HG03442 (cell line): Measurements from ENCODE around the gene MKNK2.
A peak's percentile ranks its signal among the peaks of the same experiment; 100 is the strongest.
"Not testable (repeated sequence)": the region's sequence is repeated elsewhere in the genome, so short reads cannot be mapped to it uniquely, and the experiment has no call there.

ENCODE experiments used
- ATAC-seq: cut with Tn5 transposase; IDR thresholded peaks from one replicate; pipeline ENCODE4 v1.9.1; 2021; ENCODE audit warnings: mild to moderate bottlenecking, moderate library complexity; ENCODE audit not compliant: unreplicated experiment

The MKNK2 gene

DNA sequence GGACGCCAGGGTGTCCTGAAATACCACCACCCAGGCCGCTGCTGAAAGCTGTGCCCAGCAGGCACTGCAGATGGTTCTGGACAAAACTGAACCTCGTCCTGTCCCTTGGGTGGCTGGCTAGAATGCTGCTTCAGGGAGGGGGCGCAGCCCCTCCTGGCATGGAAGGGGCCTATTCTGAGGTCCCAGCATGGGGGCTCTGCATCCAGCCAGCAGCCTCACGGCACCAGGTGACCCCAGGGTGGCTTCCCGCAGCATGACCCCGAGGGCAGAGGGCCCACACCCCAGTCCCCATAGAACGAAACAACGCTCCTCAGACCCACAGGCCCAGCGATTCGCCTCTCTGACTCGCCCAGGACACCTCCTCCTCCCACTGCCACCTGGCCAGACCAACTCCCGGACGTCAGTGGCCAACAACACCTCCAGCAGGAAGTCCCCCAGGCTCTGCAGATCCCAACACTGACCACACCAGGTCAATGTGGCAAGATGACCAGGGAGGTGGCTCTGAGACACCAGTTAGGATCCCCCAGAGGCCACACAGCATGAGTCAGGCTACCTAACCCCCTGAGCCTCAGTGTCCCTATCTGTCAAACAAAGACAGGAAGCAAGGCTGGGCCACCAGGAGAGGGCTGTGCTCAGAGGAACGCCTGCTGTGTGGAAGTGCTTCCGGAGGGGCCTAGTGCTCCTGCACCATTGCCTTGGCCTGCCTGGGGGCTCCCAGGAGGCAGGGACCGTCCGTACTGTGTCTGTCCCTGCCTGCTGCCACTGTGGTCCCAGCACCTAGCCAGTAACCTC, 6.1 kb downstream of the MKNK2 start:
- ATAC-seq: no peak

DNA sequence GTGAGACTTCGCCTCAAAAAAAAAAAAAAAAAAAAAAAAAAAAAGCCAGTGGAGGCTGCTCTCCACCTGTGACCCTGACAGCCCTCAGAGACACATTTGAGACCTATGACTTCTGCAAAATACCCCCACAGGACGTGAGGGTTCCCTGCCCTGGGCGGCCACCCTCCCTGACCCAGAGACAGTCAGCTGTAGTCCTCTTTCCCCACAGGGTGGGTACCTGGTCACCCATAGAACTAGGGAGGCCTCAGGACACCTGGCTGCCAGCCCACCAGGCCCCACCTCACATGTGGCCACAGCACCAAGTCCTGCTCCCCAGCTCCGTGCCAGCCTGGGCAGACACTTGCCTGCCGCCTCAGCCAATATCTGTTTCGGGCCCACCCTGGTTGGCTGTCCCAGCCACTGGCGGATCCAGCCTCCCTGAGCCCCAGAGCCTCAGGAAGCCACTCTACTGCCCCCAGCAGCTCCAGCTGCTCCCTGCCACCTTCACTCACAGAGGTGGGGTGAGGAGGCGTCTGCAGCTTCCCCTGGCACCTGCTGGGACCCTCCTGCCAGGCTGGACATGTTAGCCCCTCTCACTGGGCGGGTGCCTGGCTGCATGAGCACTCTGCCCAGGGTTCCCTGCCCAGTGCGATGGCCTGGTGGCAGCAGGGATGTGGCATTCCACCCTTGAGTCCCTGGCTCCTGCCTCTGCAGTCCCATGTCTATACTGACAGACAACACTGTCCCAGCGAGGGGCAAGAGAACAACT, 6.9 kb downstream of the MKNK2 start:
- ATAC-seq: no peak

DNA sequence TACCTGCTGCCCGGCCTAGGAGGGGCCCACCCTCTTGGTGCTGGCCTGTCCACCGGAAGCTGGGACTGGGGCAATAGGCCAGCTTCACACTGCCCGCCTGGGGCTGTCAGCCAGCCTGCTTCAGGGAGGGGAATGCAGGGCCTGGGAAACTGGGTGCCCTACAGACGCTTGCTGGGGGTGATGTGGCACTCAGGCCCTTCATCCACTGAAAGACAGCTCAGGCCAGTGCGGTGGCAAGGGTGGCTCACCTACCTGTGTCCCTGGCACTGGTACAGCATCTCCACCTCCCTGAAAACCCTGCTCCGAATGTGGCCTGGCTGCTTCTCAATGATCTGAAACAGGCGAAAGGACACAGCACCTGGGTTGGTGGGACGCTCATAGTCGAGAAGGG, 7.8 kb downstream of the MKNK2 start:
- no peak for ATAC-seq

DNA sequence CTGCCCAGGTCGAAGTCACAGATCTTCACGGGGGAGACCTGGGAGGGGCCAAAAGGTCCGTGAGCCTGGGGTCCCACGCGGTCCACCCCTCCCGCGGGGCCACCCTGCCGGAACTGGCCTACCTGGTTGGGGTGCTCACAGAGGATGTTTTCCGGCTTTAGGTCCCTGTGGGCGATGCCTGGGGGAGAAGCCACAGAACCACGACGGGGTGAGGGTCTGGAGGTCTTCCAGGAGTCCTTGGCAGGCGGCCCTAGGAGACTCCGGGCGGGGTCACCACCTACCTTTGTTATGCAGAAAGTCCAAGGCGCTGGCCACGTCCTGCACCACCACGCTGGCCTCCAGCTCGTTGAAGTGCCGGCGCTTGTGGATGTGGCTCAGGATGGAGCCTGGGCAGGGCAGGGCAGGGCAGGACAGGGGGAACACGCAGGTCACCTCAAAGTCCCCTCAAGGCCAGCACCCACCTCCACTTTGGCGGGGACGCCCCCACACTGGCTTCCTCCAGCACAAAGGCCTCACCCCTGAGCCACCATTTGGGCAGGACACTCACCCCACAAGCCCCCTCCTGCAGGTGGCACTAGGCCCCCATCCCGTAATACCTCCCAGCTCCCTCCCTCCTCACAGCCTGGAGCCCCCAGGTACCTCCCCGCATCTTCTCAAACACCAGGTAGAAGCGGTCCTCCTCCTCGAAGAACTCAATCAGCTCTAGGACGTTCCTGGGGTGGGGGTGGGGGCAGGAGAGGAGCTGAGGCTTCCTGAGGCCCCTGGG, 8.4 kb downstream of the MKNK2 start:
- no peak for ATAC-seq

DNA sequence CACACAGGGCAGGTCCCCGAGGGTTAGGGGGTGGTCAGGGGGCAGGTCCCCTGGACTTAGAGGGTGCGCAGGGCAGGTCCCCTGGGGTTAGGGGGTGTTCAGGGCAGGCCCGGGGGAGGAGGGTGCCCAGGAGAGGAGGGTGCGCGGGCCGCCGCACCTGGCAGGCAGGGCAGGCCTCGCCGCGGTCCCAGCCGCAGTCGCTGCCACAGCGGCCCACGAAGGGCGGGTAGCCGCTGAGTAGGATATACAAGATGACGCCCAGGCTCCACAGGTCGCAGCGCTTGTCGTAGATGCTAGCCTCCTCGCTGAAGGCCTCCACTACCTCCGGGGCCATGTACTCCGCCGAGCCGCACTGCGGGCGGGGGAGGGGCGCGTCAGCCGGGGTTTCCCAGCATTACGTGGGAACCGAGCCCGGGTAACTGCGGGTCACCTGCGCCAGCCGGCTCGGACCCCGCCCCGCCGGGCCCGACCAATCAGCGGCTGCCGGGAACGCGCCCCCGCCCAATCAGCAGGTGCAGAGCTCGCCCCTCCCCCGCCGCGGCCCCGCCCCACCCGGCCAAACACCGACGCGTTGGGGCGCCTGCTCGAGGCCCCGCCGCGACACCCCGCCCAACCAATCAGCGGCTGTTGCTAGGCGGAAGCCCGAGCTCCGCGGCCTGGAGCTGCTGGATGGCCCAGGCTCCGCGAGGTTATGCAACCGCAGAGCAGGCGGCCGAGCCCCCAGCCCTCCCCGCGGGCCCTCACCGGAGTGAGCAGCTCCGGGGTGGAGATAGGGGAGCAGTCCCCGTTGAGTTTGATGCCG, 9.2 kb downstream of the MKNK2 start:
- ATAC-seq: peak; percentile 55

DNA sequence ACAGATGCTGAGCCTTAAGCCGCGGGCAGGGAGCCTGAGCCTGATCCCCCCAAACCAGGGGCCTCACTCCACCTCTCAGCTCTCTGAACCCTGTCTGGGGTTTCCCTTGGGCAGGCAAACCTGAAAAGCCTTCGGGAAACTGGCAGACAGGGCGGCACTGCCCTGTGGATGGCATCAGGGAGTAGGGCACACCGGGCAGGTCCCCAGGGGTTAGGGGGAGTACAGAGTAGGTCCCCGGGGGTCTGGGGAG, 9.7 kb downstream of the MKNK2 start:
- ATAC-seq: no peak

DNA sequence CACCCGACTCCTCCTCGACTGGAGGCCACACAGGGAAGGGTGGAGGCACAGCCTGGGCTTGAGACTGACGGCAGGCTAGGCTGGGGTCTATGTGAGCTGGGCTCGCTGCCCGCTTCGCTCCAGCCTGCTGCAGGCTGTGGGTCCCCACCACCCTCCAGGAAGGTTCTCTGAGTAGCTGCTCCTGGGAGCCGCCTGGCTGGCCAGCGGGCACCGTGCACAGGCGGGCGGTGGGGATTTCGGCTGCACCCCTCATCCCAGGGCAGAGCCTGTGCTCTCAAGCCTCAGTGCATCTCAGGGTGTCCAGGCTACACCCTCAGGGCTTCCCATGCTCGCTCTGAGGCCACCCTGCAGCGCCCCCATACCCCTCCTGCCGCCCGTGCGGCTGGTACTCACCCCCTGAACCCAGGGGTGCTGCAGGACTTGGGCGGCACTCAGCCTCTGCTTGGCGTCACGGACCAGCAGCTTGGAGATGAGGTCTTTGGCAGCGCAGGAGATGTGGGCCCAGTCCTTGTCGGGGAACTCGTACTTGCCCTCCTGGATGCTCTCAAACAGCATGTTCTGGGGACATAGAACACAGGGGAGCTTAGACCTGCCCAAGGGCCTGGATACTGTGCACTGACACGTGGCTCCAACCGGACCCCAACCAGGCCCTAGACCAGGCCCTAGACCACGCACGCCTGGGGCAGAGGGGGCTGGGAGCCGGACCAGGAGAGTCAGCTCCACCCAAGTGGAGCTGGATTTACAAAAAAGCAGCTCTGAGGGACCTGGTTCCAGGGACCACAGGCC, 10.2 kb downstream of the MKNK2 start:
- ATAC-seq: no peak

DNA sequence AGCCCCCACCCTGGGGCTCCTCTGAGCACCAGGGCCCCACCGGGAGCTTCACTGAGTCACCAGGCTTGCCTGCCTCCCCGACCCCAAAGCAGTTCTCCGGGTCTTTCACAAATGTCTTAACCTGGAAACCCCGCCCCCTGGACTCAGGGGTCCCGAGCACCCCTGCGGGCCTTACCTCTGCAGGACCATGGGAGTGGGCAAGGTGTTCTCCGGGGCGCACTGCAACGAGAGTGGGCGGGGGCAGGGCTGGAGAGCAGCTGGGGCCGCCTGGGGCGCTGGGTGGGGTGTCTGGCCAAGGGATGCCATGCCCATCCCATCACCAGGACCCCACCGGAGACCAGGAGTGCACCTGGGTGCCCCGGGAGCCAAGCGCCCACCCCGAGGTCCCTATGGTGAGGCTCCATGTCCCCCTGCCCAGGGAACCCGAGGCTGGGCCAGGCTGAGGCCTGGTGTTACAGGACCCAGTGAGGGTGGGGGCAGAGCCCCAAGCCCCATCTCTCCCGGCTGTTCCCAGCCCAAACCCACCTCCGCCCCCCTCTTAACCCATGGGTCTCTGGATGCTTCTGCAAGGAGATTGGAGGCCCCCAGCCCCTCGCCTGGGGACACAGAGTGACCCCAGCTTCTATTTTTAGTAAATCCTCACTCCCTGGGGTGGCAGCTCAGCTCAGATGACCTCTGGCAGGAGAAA, 10.9 kb downstream of the MKNK2 start:
- ATAC-seq: no peak

DNA sequence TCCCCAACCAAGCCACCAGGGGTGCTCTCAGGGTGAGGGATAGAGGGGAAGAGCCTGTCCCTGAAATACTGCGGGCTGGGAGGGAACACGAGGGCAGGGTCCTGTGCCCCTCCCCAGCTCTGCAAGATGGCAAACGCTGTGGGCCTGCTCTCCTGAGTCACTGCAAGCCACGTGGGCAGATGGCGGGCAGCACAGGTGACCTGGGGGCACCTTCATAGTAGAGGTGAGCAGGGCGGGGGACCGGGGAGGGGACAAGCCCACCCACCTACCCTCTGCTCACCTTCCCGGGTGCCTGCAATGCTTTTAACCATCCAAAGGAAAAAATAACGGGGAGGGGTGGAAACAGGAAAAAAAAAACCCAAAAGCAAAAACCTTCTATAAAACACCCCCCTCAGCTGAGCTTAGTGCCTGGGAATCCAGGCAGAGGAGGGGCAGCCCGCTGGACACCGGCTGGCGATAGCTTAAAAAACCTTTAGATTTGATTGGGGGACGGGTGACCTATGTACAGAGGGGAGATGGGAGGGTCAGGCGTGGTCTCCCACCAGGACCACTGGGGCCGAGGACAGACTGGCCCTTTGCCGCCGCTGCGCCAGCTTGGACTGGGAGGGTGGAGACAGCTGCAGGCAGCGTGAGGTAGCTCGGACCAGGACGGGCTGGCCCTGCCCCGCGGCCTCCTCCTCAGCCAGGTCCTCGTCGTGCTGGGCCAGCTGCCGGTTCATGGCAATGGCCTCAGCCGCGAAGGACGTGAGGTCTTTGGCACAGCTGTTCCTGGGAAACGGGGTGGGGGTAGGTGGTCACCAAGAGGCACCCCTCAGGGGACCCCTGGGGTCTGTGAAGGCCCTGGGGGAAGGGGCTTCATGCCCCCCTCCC, 11.7 kb downstream of the MKNK2 start:
- ATAC-seq: no peak

DNA sequence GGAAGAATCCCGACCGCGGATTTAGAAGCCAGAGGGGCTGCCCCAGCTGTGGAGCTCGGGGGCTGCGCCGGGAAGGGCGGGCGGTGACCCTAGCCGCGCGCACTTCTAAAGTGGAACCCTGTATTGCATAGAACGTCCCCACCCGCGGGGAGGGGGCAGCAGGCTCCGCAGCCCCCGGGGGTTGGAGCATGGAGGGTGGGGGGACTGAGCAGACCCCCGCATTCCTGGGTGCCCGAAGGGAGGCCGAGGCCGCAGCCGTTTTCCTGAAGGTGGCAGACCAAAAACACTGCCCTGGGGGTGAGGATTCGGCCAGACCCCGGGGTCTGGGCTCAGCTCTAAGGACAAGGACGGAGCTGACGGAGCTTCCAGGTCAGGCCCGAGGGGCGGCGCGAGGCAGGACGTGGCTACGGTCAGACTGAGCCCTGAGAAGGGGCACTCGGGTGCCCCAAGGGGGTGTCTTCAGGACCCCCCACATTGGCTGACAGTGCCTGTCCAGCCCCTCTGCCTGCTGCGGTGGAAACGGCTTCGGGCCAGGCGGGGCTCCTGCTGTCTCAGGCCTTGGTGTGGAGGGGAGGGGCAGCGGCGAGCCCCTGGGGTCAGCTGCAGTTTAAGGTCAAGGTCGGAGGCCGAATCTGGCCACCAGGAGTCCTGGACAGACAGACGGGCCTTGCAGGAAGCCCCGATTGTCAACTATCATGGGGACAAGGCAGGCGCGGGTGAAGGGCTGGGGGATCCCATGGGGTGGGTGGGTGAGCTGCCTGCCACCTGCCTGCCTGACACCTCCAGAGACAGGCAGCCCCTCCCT, 12.6 kb downstream of the MKNK2 start:
- no peak for ATAC-seq

DNA sequence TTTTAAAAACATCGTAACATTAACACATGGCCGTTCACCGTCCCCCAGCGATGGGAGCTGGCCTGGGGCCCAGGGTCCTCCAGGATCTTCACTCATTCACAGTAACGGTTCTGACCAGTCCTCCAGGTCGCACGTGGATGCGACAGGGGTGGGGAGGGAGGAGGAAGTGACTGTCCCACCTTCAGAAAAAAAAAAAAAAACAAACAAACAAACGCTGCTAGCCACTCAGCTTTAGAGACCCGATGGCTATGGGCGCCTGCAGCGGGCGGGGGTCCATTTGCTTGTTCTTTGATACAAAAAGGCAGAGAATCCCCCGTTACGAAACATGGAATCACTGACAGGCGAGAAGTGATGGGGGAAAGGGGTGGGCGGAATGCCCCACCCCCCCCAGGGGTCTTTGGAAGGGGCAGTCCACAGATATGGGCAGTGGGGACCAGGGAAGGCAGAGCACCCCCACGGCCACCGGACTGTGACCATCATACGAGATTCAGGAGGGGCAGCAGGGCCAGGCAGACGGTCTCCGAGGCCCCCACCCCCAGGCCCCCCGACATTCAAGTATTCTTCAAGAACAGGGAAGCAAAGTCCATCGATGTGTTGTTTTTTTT, 13.3 kb downstream of the MKNK2 start:
- ATAC-seq: no peak

DNA sequence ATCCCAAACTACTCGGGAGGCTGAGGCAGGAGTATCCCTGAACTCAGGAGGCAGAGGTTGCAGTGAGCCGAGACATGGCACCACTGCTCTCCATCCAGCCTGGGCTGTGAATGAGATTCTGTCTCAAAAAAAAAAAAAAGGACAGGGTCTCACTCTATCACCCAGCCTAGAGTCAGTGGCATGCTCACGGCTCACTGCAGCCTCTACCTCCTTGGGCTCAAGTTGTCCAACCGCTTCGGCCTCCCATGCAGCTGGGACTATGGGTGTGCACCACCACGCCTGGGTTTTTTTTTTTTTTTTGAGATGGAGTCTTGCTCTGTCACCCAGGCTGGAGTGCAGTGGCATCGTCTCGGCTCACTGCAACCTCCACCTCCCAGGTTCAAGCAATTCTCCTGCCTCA, 14.6 kb downstream of the MKNK2 start:
- no peak for ATAC-seq

DNA sequence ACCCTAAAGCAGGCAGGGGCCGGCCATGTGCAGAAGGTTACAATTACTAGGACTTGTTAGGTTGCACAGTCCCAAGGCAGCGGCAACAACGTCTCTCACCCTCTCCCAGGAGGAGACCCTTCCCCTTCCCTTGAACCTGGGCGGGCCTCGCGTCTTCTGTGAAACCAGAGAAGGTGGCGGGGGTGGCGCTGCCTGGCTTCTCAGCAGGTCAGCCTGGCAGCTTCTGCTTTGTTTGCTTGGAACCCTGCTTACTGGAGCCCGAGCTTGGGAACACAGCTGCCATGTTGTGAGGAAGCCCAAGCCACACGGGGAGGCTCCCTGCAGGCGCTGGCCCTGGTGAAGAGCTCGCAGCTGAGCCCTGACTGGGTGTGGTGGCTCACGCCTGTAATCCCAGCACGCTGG, 15.5 kb downstream of the MKNK2 start:
- ATAC-seq: no peak

DNA sequence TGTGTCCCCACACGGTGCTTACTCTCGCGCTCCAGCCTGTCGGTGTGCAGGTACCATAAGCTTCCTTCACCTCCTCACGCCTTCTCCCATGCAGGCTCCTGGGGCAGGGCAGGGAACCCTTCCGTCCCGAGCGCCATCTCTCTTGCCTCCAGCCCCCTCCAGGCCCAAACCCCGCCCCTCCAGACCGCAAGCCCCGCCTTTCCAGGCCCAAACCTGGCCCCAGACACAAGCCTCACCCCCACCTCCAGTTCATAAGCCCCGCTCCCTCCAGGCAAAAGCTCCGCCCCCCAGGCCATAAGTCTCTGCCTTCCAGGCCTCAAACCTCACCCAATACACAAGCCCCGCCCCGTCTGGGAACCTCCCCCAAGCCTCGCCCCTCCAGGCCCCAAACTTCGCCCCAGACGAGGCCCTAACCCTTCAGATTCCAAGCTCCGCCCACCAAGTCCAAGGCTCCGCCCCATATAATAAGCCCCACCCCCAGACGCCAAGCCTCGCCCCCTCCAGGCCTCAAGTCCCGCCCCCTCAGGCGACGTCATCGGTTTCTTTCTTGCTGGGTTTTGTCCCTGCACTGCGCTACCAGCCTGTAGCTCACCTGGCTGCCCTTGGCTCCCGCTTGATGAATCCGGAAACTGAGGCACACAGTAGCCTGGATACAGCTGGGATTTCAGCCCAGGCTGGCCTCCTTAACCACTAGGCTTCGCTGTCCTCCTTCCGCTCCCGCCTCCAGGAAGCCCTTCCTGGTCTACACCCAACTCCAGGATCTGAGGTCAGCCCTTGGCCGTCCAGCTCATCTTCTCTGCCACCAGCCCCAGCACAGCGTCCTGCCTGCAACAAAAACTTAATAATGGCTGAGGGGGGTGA, 16.1 kb downstream of the MKNK2 start:
- no peak for ATAC-seq

DNA sequence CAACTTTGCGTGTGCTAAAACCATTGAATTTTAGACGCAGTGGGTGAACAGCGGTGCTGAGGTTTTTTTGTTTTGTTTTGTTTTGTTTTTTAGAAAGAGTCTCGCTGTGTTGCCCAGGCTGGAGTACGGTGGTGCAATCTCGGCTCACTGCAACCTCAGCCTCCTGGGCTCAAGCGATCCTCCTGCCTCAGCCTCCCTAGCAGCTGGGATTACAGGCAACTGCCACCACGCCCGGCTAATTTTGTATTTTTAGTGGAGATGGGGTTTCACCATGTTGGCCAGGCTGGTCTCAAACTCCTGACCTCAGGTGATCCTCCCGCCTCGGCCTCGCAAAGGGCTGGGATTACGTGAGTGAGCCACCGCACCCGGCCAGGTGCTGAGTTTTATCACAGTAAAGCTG, 16.8 kb downstream of the MKNK2 start:
- ATAC-seq: not testable (repeated sequence)

DNA sequence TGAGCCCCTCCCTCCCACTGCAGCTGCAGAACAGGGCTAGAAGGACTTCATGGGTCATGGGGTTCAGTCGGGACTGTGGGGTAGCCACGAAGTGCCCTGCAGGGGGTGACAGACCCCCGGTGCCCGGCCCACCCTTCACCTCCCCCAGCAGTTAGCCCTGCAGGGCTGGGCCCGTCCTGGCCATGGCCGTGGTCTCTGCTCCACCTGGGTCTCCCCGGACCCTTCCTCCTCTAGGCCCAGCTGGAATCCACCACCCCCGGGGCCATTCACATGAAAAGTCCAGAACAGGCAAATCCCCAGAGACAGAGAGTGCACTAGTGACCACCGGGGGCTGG, 17.3 kb downstream of the MKNK2 start:
- ATAC-seq: no peak
